Measurements from ENCODE around the gene SETD1B.

GRCh38 chr12:121804417-121805111, 755 bp downstream of the SETD1B start:
- TF ChIP-seq CTCF (conservative IDR thresholded peaks at IDR 0.05; ENCODE audit: low read length) (no peak), EZH2phosphoT487 (IDR thresholded peaks at IDR 0.05; ENCODE audit: borderline replicate concordance) (no peak)
